GM12864 (cell line): Measurements from ENCODE around the gene LSR.

Experiments used
- DNase-seq: peaks from one replicate; pipeline ENCODE4 v3.0.0-alpha.2; 2011; ENCODE audit warnings: low read depth
- H3K4me3 ChIP-seq: 2 replicates; pipeline ENCODE4 v1.5.1; 2011; ENCODE audit warnings: mild to moderate bottlenecking, low read depth, low read length, control low read depth
- TF ChIP-seq, protein P1 (sequence below): IDR thresholded peaks from 2 replicates; pipeline ENCODE4 v1.5.1; 2011; ENCODE audit warnings: low read depth, mild to moderate bottlenecking, moderate library complexity, low read length, control low read depth, inconsistent platforms; ENCODE audit errors: missing control alignments

The LSR gene

DNA sequence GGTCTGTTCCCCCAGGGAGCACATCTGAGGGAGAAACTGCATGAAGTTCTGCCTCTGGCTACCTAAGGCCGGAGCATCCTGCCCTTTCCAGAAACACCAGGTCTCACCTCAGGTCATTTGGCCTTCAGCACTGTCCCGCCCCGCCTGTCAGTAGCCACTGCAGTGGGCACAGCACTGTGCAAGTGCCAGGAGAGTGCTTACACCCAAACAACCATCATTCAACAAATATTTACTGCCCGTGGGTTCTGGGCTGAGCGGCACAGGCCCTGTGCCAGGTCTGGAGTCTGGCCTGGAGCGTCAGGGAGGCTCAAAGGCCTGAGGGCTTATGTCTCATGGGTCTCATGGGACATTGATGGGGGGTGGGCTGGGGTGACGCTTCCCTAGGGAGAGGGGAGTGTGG is 22.7 kb downstream of the LSR start:
- H3K4me3 ChIP-seq, result no peak overlapping the region
- no peak for DNase-seq
- TF ChIP-seq, protein P1, sequence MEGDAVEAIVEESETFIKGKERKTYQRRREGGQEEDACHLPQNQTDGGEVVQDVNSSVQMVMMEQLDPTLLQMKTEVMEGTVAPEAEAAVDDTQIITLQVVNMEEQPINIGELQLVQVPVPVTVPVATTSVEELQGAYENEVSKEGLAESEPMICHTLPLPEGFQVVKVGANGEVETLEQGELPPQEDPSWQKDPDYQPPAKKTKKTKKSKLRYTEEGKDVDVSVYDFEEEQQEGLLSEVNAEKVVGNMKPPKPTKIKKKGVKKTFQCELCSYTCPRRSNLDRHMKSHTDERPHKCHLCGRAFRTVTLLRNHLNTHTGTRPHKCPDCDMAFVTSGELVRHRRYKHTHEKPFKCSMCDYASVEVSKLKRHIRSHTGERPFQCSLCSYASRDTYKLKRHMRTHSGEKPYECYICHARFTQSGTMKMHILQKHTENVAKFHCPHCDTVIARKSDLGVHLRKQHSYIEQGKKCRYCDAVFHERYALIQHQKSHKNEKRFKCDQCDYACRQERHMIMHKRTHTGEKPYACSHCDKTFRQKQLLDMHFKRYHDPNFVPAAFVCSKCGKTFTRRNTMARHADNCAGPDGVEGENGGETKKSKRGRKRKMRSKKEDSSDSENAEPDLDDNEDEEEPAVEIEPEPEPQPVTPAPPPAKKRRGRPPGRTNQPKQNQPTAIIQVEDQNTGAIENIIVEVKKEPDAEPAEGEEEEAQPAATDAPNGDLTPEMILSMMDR, result no peak

DNA sequence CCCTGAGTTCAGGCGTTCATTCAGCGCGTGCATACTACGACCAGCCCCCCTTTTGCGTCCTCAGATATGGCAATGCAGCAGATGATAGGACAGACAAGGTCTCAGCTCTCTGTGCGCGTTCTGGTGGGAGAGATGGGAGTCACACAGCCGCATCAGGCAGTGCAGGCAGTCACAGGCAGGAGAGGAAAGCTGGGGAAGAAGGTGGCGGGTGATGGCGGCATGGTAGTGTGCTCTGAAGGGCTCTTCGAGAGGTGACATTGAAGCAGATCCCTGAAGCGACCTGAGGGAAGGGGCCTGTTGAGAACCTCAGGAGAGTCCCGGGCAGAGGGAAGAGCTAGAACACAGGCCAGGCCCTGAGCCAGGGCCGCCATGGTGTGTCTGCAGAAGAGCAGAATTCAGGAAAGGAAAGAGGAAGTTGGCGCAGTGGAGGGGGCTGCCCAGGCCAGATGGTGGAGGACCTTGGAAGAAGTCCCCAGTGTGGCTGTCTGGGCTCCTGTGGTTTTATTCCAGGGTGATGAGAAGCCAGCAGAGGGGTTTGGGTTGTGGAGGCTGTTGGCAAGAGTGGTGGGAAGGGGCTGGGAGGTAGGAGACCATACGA is 23.4 kb downstream of the LSR start:
- H3K4me3 ChIP-seq, result no peak overlapping the region
- TF ChIP-seq, protein P1, result no peak
- DNase-seq, result no peak

DNA sequence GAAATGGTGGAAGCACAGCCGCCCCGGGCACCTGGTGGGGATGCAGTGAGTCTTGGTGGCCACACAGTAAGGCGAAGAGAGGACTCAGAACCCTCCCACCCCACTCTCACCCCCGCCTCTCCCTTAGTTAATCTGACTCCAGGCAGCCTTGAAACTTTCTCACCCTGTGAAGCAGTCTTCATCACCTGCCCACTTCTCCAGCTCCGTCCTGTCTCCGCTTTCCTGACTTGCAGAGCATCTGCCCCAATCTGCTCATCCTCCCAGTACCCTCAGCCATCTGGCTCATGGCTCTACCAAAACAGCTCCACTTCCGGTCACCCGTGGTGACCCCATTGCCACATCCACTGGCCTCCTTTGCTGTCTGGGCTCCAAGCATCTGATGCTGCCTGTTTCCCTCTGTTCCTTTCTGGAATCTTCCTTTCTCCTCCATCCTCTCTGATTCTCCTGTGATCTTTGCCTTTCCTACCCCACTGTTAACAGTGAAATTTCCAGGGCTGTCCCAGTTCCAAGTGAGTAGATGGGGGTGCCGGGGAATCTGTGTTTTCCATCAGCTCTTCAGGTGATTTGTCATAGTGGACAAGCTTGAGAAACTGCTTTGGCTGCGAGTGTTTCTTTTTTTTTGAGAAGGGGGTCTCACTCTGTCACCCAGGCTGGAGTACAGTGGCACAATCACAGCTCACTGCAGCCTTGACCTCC is 24.3 kb downstream of the LSR start:
- TF ChIP-seq, protein P1, result no peak
- no peak for DNase-seq

DNA sequence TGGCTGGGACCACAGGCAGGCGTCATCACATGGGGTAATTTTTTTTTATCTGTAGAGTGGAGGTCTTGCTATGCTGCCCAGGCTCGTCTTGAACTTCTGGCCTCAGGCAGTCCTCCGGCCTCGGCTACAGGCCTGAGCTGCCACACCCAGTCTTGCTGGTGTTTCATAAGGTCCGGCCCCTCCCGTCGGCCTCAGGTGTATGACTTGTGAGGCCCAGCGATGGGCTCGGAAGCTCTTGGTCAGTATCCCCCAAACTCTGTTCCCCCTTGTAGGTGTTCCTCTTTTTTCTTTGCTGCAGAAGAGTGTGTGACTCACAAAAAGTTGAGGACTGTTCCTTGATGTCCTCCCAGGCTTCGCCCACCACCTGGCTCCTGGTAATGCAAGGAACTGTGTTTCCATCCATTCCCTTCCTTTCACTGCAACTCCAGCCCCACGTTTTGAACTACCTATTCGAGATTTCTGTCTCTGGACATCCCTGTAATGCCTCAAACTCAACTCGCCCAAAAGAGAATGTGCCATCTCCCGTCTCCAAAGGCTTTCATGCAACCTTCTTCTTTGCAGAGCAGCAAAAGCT is 25.0 kb downstream of the LSR start:
- H3K4me3 ChIP-seq, result no peak overlapping the region
- TF ChIP-seq, protein P1, result no peak
- no peak for DNase-seq

More for the DNA sequence above, 24.3 kb downstream of the LSR start:
- H3K4me3 ChIP-seq, result no peak overlapping the region

DNA sequence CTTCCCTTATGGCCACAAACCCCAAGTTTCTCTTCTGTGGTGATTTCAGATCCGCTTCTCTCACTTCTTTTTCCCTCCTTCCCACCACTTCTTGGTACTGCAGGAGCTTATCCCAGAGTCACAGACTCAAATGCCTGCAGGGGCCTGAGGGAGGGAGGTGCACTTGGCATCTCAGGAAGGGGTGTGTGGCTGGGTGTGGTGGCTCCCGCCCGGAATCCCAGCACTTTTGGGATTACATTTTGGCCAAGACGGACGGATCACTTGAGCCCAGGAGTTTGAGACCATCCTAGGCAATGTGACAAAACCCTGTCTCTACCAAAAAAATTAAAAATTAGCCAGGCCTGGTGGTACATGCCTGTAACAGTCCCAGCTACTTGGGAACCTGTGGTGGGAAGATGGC is 25.5 kb downstream of the LSR start:
- DNase-seq, result no peak
- H3K4me3 ChIP-seq, result no peak overlapping the region
- TF ChIP-seq, protein P1, result no peak

DNA sequence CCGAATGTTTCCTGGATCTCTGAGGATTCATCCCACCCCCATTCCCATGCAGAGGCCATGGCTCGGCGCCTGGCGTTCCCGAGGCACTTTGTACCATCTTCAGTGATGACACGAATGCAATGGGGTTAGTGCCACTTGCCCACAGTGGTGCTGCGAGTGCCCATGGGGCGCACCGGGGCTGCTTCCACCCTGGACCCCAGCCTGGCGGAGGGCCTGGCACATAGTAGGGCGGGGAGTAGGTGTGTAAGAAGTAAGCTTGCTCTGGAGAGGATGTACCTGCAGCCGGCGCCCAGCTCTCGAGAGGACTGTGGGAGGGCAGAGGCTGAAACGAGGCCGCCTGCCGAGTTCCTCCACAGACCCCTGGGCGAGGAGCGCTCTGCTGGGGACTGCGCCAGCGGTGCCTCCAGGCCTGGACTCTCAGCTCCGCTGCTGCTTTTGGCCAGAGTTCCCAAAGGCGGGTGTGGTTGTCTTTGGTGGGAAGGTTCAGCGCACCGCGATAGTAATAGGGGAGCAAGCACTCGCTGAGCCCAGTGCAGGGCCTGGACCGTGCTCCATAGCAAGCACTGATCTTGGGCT is 28.0 kb downstream of the LSR start:
- TF ChIP-seq, protein P1, result no peak
- no peak for DNase-seq
- H3K4me3 ChIP-seq, result no peak overlapping the region
